Bone marrow (tissue), 2 donors: ENCODE results near the gene KHDC3L.

Experiments
- DNase-seq, 2 donors: peaks; one replicate each; lab custom pipeline; 2025; lab: John Stamatoyannopoulos, UW

The KHDC3L gene, protein sequence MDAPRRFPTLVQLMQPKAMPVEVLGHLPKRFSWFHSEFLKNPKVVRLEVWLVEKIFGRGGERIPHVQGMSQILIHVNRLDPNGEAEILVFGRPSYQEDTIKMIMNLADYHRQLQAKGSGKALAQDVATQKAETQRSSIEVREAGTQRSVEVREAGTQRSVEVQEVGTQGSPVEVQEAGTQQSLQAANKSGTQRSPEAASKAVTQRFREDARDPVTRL

DNA sequence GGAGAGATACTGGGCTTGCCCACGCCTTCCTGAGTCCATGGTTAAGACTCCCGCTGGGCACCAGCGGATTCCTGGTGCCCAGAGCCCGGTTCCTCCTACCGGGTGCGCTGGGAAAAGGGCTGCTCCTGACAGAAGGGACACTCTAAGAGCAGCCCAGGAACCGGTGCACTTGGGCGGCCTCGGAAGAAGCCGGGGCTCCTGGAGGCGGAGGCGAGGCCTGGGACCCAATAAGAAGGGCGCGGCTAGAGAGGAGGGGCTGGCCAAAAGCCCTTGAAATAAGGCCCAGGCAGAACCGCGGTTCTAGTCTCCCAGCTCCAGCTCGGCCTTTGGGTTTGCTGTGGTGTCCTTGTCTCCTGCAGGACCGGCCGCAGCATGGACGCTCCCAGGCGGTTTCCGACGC lies at the start of gene KHDC3L:
Gene KHDC3L, plus strand, starts transcription at position 301 of the 400 bp plus-strand sequence. Its CDS starts 72 bp downstream, at position 373.
- DNase-seq: no peak

DNA sequence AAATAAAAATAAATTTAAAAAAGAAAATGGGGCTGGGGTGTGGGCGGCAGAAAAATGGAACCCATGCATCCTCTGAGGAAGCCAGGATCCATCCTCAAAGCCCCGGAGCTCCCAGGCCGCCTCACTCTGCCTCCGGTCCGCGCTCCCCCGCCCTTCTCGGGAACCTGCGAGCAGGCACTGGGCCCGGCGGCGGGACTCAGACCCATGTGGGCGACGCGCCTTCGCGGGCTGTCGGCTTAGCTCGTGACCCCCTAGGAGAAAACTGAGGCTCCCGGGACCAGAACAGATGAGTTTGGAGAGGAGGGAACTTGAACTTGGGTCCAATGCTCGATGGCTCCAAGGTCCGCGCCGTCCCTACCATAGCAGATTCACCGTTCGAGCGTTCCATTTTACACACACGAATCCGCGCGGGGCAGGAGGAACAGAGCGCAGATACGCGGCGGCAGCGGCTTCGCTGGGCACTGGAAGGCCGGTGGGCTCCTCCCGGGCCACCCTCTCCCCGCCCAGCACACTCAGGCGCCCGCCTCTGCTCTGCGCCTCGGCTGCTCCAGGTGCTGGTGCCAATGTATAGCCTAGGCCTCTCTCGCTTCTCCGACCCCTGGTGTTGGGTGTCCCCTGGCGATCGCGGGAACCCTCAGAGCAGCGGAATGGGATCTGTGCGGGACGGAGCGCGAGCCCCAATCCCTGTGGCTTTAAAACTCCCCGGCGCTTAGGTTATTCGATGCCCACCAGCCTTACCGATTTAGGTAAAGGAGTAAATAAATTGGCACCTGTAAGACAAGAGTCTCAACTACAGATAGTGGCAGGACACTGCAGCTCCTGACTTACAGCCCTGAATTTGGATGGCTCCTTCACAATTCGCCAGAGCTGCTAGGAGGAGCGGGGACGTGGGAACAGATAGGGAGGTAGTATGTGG lies 47.6 kb upstream of the KHDC3L start:
- DNase-seq: no peak

DNA sequence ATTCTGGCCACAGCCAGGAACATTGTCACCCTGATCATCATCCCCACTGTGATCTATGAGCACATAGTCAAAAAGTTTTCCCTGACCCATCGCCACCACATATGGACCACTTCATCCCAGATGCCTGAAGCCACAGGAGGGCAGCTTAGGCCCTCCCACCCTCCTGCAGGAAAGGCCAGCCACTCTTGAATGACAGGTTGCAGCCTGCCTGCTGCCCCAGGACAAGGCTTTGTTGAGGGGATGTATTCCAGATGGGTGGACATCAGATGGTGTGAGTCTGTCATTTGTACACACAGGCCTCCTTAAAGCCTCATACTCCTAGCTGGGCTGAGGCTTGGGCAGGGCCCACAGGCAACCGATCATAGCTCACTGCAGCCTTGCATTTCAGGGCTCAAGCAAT lies 39.1 kb upstream of the KHDC3L start:
- DNase-seq: no peak

DNA sequence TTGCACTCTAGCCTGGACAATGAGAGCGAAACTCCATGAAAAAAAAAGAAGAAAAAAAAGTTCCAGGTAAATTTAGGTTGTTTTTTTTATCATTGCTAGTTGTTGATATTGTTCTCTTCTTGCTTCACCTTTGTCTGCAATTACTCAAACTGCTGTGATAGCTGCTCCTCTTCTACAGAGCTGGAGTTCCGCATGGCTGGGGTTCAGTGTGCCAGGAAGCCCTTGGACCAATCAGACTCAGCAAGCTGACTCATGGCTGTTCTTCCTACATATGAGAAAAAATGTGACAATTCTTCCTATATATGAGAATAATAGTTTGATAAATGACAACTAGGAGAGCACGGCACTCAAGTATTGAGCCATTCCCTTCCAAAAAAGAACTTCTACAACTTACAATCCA lies 36.8 kb upstream of the KHDC3L start:
- no peak for DNase-seq

DNA sequence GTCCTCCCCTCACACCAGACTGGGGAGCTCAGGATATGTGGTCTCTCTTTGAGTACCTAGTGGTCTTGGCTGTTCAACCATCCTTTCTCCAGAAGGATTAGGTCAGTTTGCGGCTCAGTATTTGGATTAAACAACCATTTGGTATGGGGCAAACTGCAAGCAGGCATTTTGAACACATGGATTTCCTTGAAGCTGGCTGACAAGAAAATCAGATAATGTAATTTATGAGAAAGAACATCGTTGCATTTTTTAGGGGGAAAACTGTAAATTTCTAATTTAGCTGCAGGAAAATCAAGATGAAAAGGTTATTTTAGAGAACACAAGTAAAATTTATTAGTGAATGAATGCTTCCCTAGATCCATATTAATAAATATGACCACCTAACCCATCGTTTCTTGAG lies 33.7 kb upstream of the KHDC3L start:
- DNase-seq: no peak

DNA sequence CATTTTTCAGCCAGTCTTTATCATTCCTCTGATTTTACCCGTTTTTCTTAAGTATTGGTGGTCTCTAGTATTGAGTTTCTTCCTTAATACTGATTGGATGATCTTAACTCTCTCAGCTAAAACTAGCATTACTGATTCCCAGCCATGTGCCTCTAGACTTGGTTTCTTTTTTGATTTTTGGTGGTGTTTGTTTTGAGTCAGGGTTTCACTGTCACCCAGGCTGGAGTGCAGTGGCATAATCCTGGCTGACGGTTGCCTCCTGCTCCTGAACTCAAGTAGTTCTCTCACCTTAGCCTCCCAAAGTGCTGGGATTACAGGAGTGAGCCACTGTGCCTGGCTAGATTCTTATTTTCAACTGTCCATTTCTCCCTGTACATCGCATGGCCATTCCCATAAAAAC lies 33.3 kb upstream of the KHDC3L start:
- DNase-seq: no peak

DNA sequence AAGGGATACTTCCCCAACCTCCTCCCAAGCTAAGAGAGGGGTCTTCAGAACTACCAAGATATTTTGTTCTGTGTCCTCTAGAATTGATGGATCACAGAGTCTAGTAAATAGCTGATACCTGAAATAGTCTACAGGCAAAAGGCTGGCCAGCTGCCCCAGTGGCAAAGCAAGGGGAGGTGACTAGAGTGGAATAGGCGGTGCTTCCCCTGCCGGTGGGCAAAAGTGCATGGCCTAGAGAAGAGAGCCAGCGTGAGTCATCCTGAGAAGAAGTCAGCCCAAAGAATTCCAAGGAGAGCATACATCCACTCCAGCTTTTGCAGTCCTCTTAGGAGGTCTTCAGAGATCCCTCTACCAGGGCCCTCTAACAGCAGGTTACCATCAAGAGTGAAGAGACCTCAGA lies 23.1 kb upstream of the KHDC3L start:
- DNase-seq: no peak

DNA sequence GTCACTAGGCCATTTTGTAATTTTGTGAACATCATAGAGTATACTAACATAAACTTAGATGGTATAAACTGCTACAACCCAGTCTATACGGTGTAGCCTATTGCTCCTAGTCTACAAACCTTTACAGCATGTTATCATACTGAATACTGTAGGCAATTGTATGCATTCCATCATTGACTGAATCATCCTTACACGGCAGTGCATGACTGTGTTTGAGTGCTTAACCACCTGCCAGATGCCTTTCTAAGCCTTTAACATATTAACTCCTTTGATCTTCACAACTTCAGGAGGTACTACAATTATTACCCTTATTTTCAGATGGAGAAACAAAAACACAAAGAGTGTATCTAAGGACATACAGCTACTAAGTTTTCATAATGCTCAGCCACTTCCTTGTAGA lies 22.4 kb upstream of the KHDC3L start:
- DNase-seq: no peak

DNA sequence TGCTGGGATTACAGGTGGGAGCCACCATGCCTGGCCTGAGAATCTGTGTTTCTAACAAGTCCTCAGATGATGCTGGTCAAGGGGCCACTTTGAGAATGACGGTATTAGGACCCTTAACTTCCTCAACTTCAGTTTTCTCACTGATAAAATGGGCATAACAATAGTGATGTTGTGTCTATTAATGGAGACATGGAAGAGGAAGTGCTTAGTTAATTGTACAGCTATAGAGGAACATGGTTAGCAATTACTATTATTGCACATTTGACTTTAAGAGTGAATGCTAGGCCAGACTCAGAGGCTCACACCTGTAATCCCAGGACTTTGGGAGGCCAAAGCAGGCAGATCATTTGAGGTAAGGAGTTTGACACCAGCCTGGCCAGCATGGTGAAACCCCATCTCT lies 21.1 kb upstream of the KHDC3L start:
- no peak for DNase-seq

DNA sequence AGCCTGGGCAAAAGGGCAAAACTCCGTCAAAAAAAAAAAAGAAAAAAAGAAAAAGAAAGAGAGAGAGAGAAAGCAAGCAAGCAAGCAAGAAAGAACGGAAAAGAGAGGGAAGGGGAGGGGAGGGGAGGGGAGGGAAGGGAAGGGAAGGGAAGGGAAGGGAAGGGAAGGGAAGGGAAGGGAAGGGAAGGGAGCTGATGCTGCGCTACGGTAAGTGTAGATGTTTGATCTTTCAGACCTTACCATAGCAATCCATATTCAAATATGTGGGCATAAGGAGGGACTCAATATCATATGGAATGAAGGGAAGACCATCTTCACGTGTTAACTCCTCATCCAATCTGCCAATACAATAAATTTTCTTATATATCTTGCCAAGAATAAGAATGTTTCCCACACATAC lies 20.3 kb upstream of the KHDC3L start:
- DNase-seq: no peak

DNA sequence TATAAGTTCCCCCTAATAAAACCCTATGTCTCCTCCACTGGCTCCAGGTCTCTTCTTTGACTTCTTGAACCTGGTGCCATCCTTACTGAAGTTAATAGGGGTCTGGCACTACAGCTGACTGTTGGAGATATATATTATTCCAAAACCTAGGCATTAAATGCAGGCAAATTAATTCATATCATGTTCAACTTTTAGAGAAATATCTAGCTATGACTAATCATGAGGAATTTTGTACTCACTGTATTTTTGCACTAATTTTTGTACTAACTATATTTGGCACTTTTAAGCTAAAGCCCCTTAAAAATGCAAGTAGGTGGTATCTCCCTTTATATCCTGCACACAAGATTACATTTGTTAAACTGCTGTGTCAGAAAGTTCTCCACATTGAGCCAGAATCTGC lies 19.3 kb upstream of the KHDC3L start:
- no peak for DNase-seq

DNA sequence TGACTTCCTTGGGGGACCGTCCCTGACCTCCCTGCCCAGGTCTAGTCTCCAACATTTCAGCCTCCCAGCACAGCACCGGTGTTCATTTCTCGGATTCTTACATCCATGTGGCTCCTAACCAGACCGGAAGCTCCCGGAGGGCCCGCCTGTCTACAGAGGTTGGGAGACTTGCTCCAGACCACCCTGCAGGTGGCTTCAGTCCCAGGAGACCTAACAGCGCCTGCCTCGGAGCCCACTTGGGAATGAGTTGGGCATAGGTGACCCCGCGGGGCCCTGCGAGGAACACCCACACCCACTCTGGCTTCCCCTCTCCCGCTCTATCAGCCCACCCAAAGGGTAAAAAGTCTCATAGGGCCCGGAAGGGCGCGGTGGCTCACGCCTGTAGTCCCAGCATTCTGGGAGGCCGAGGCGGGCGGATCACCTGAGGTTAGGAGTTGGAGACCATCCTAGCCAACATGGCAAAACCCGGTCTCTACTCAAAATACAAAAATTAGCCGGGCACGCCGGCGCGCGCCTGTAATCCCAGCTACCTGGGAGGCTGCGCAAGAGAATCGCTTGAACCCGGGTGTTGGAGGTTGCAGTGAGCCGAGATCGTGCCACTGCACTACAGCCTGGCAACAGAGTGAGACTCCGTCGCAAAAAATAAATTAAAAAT lies 13.8 kb upstream of the KHDC3L start:
- no peak for DNase-seq

DNA sequence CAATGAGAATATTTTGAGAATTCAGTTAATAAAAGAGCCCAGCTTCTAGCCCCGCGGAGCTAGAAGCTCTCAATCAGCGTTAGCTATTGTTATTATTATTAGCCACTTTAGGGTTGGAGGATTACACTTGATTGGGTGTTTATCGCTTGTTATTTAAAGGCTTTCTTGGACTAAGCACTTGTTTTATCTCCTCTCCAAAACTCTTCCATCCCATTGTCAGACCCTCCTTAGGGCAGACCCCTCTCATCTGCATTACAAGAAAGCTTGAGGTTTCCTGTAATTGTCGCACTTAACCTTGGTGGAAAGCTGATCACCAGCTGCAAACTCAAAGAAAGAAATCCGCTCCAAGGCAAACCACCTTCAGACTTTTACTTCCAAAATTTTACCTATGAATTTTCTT lies 13.1 kb upstream of the KHDC3L start:
- no peak for DNase-seq

DNA sequence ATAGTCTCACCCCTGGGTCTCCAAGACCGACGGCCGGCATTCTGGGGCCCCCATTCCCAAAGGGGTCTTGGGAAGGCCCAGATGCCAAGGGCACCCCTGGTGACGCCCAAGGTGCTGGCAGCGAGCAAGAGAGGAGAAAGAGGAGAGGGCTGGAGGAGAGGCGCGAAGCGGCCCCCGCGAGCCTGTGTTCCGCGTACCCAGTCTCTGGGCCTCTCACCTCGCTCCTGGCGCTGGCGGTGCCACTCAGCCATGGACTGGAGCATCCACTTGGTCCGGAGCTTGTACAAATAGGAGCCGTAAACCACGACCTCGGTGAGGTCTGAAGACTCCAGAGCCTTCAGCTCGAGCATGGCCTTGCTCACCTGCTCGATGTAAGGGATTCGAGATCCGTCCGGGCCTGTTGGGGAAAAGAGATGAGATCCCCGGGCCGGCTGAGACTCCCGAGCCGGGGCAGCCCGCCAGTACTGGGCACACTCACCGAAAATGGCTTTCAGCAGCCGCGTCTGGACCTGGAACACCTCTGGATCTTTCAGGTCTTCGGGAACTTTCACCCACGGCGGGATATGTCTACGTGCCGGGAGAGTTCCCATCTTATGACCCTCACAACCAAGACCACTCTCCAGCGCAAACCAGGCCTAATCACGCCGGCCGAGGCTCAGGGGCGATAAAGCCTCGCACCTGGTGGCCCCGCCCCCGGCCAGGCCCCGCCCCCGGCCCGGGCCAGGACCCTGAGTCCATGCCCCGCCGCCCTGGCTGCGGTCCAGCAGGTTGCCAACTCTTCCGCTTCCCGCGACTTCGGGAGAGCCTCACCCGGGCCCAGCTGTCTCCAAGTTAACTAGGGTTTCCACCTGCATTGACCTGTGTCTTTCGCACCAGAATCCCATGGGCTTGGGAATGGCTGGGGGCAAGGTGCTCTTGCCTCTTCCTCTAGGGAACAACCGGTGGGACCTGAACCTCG lies 8.5 kb upstream of the KHDC3L start, which contains the start of gene DPPA5:
Gene DPPA5, minus strand, starts transcription at position 641 of the 958 bp plus-strand sequence. Its CDS starts 51 bp downstream, at position 590.
- no peak for DNase-seq

DNA sequence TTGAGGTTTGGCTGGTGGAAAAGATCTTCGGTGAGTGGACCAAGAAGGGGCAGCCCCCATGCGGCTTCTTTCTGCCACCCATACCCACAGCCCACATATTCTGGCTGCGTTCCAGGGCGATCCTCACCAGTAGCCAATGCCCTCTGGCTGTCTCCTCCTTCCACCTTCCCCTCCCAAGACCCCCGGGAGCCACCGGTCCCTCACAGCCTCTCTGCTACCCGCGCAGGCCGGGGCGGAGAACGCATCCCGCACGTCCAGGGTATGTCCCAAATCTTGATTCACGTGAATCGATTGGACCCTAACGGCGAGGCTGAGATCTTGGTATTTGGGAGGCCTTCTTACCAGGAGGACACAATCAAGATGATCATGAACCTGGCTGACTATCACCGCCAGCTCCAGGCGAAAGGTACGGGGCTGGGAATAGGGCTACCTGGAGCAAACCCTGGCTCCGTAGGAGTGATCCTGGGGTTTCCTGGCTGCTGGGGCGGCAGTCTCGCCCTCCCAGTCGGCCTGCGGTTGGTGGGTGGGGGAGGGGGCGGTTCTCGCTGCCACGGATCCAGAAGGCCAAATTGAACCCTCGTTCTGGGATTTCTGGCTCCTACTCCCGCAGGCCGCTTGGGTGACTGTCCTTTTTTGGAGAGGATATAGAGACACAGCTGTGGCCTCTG lies 545 bp downstream of the KHDC3L start:
- no peak for DNase-seq

DNA sequence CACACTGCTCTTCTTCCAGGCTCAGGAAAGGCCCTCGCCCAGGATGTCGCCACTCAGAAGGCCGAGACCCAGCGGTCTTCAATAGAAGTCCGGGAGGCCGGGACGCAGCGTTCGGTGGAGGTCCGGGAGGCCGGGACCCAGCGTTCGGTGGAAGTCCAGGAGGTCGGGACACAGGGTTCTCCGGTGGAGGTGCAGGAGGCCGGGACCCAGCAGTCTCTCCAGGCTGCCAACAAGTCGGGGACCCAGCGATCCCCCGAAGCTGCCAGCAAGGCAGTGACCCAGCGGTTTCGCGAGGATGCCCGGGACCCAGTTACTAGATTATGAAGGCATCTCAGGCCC lies 1.0 kb downstream of the KHDC3L start:
- no peak for DNase-seq

DNA sequence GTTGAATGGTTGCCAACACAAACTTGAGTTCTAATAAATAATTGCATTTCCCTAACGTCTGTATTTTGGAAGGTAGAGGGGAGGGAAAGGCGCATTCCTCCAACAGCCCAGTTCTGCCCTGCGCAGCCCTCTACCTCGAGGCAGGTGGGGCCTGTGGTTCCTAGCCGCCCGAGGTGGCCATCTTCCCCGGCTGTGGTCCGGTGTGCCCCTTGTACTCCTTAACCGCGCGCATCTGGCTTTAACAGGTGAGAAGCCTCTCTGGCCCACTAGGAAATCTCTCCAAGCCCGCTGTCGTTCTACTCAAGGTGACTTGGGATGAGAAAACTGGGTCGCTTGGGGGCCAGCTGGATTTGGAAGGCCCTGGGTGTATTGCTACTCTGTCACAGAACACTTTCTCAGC lies 1.7 kb downstream of the KHDC3L start:
- DNase-seq: no peak

DNA sequence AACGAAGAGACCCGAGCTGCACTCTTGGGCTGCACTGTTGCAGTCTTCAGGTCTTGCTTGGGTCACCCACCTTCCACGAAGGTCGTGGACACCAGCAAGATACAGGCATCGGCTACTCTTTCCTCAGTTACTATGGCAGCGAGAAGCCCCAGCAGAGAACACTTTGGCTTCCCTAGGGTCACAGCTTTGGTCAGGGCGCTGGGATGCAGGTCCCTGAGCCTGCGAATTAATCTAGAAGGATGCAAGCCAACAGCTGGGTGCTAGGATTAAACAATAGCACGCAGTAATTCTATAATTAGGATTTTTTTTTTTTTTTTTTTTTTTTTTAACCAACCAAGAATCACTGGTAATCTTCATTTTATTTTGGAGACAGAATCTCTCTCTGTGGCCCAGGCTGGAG lies 2.1 kb downstream of the KHDC3L start:
- no peak for DNase-seq

DNA sequence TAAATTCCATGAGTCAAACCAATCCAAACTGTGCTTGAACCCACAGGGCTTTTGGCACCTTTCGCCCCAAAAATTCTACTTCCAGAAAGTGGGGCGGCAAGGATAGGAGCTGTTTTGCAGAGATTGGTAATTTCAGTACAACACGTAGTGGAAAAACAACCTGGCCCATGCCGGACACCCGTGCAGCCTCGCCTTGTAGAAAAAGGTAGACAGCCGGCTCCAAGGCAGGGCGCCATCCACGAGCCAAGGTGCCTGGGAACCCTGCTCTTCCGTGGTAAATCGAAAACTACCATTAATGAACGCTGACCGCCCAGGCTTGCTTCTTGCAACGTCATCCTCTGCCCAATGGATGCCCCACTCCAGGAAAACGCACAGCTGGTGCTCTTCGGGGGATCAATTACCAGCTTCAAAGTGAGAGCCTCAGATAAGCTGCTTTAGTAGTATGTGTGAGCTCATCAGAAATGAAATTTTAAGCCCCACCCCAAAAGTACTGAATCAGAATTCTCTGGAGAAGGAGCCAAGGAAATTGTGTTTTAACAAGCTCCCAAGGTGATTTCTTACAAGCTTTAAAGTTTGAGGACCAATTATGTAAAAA lies 5.4 kb downstream of the KHDC3L start:
- no peak for DNase-seq

DNA sequence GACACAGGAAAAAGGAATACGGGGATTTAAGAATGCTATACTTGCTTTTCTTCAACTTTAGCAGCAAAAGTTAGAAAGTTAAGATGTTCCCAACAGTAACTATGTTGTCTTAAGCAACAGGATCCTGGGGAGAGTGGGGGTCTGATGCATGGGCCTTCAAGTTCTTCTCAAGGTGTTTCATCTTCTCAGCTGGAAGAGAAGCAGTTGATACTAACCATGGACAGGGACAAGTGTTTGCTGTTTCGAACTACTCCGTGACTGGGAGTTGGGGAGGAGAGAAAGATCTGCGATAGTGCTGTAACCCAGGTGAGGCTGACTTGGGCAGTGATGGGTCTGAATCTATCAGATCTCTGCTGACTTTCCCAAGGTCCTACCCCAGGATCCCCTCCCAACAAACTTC lies 6.2 kb downstream of the KHDC3L start:
- DNase-seq: no peak

DNA sequence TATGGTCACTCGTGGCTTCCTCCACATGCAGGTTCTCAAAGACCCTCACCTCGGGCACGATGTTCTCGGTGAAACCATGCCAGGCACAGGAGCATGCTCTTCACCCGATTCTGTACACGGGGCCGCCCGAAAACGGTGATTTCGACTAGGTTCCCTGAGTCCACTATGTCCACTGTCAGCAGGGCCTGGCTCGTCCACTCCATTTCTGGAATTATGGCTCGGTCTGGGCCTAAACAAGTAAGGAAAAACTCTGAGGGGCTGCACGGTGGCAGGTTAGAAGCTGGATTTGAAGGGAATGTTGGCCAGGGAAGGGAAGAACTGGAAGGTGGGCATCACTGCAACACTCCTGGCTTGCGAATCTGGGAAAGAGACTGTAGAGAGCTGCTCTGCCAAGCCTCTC lies 6.7 kb downstream of the KHDC3L start:
- DNase-seq: no peak
